Testis (tissue), 2 donors: ENCODE data around the gene CACNB4.

ENCODE experiments used
- POLR2A ChIP-seq: fragments of 450-650 bp; IDR thresholded peaks from one replicate; pipeline ENCODE4 v1.6.1; 2017; ENCODE audit warnings: antibody characterized with exemption, mild to moderate bottlenecking, moderate library complexity
- TF ChIP-seq, protein P1 (sequence below), 3 experiments: fragments of 450-650 bp in 2 of 3; fragments of 200-600 bp in 1 of 3; sonication (generic) in 1 of 3; IDR thresholded peaks; one replicate each; pipeline ENCODE4 v1.5.1; 2016 to 2019; ENCODE audit warnings: antibody characterized with exemption in 3 of 3, mild to moderate bottlenecking in 2 of 3, moderate library complexity in 1 of 3

DNA sequence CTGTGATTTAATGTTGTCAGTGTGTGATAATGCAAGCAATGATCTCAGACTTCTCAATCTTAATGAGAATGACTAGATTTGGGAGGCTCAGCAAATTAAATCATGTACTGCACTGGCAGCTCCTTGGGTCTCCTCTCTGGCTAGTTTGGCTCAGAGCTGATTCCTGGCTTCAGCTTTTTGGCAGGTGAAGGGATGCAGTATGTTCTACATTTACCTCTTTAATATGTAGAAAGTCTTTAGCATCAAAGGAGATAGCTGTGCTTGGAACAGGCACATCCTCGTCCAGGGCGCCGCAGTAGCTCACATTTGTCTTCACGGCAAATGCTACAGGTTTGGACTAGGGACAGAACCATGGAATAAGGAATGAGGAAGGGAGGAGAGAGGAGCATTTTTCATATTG, 218.3 kb downstream of the CACNB4 start:
- TF ChIP-seq, protein P1, sequence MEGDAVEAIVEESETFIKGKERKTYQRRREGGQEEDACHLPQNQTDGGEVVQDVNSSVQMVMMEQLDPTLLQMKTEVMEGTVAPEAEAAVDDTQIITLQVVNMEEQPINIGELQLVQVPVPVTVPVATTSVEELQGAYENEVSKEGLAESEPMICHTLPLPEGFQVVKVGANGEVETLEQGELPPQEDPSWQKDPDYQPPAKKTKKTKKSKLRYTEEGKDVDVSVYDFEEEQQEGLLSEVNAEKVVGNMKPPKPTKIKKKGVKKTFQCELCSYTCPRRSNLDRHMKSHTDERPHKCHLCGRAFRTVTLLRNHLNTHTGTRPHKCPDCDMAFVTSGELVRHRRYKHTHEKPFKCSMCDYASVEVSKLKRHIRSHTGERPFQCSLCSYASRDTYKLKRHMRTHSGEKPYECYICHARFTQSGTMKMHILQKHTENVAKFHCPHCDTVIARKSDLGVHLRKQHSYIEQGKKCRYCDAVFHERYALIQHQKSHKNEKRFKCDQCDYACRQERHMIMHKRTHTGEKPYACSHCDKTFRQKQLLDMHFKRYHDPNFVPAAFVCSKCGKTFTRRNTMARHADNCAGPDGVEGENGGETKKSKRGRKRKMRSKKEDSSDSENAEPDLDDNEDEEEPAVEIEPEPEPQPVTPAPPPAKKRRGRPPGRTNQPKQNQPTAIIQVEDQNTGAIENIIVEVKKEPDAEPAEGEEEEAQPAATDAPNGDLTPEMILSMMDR (IDR thresholded peaks at IDR 0.05): no peak
- no peak for TF ChIP-seq POLR2A
